Glomerular endothelial cell (primary cell): Measurements from ENCODE around the gene DOCK10. TPM values are rescaled to one million over a fixed set of nuclear protein-coding genes. Genes with fewer than 3 reads are reported as not detected.

ENCODE experiments used
- DNase-seq: peaks from one replicate; pipeline ENCODE4 v3.0.0-alpha.2; 2011; ENCODE audit warnings: low read depth, low spot score; ENCODE audit errors: extremely low read depth
- total RNA-seq: library from RNA; depleted of rRNA; stranded (reverse); fragments of >200 nt; gene quantifications from 2 replicates; pipeline ENCODE4 v1.2.3, GENCODE V29; 2015

The DOCK10 gene
- total RNA-seq, 1 donor from 2014 or later: 25.5 TPM

GRCh38 chr2:224982910-224983711 lies 59.2 kb downstream of the DOCK10 start:
- no peak for DNase-seq

- no peak for DNase-seq
Observed at GRCh38 chr2:224982226-224982625, 60.0 kb downstream of the DOCK10 start.

- DNase-seq: no peak
Observed at GRCh38 chr2:224976629-224977525, 65.4 kb downstream of the DOCK10 start.

GRCh38 chr2:224975761-224976160 lies 66.5 kb downstream of the DOCK10 start:
- DNase-seq: no peak

GRCh38 chr2:224973112-224974016 lies 68.9 kb downstream of the DOCK10 start:
- DNase-seq: no peak

- no peak for DNase-seq
Observed at GRCh38 chr2:224971214-224971613, 71.1 kb downstream of the DOCK10 start.

GRCh38 chr2:224970311-224970710 lies 72.0 kb downstream of the DOCK10 start:
- DNase-seq: no peak

GRCh38 chr2:224969633-224970260 lies 72.5 kb downstream of the DOCK10 start:
- DNase-seq: no peak

- DNase-seq: no peak
Observed at GRCh38 chr2:224969095-224969494, 73.2 kb downstream of the DOCK10 start.

- DNase-seq: no peak
Observed at GRCh38 chr2:224968051-224968450, 74.2 kb downstream of the DOCK10 start.

- DNase-seq: no peak
Observed at GRCh38 chr2:224966613-224967012, 75.7 kb downstream of the DOCK10 start.

- DNase-seq: no peak
Observed at GRCh38 chr2:224959556-224959955, 82.7 kb downstream of the DOCK10 start.

GRCh38 chr2:224958873-224959272 lies 83.4 kb downstream of the DOCK10 start:
- DNase-seq: no peak

GRCh38 chr2:224958462-224958857 lies 83.8 kb downstream of the DOCK10 start:
- no peak for DNase-seq

- no peak for DNase-seq
Observed at GRCh38 chr2:224957540-224958461, 84.5 kb downstream of the DOCK10 start.

GRCh38 chr2:224956706-224957105 lies 85.6 kb downstream of the DOCK10 start:
- no peak for DNase-seq

GRCh38 chr2:224954980-224955379 lies 87.3 kb downstream of the DOCK10 start:
- DNase-seq: no peak

- DNase-seq: no peak
Observed at GRCh38 chr2:224952936-224953657, 89.2 kb downstream of the DOCK10 start.
